WTC11 (cell line): ENCODE results near the gene FOXC2. TPM values are rescaled to one million over a fixed set of nuclear protein-coding genes. Genes with fewer than 3 reads are reported as not detected.

Experiments used
- ATAC-seq: fragments of 200-7000 bp; cut with Tn5 transposase; 2 replicates; pipeline ENCODE4 v1.10.0; 2021; ENCODE audit warnings: mild to moderate bottlenecking, moderate library complexity
- CTCF ChIA-PET: fragments of 300-600 bp; sonication (Branson Sonifier 250); formaldehyde crosslinking; loops from one replicate; lab custom pipeline; 2021; ENCODE audit warnings: antibody characterized with exemption; lab: Charles Lee
- POLR2A ChIA-PET: fragments of 350-600 bp; sonication (Branson Sonifier 250); formaldehyde crosslinking; loops from one replicate; lab custom pipeline; 2021; ENCODE audit warnings: antibody characterized with exemption; lab: Charles Lee
- DNase-seq: peaks from one replicate; pipeline ENCODE4 v3.0.0; 2021; ENCODE audit warnings: low spot score
- H3K27ac Mint-ChIP-seq: 2 replicates; pipeline ENCODE4 v1.8.0; 2021; ENCODE audit warnings: mixed read lengths
- H3K27me3 Mint-ChIP-seq: 2 replicates; pipeline ENCODE4 v1.8.0; 2021; ENCODE audit warnings: low read depth, mild to moderate bottlenecking, moderate library complexity, mixed read lengths
- H3K36me3 Mint-ChIP-seq: 2 replicates; pipeline ENCODE4 v1.8.0; 2021; ENCODE audit warnings: mixed read lengths
- H3K4me1 Mint-ChIP-seq: 2 replicates; pipeline ENCODE4 v1.8.0; 2022; ENCODE audit warnings: mixed read lengths
- H3K4me3 Mint-ChIP-seq: 2 replicates; pipeline ENCODE4 v1.8.0; 2021; ENCODE audit warnings: mild to moderate bottlenecking, moderate library complexity, mixed read lengths
- H3K9me3 Mint-ChIP-seq: 2 replicates; pipeline ENCODE4 v1.8.0; 2021; ENCODE audit warnings: mixed read lengths
- CBFB ChIP-seq: sonication (generic); formaldehyde crosslinking; IDR thresholded peaks from 2 replicates; pipeline ENCODE4 v1.8.1; 2022; ENCODE audit warnings: mild to moderate bottlenecking, low read depth, missing genetic modification reagents
- CREB1 ChIP-seq: sonication (generic); formaldehyde crosslinking; IDR thresholded peaks from 2 replicates; pipeline ENCODE4 v1.8.0; 2023; ENCODE audit warnings: mild to moderate bottlenecking, missing genetic modification reagents
- FOXP4 ChIP-seq: sonication (generic); formaldehyde crosslinking; IDR thresholded peaks from 2 replicates; pipeline ENCODE4 v1.8.0; 2022; ENCODE audit warnings: mild to moderate bottlenecking, missing genetic modification reagents
- GRHL2 ChIP-seq: fragments of 250-450 bp; sonication (Bioruptor Pico); IDR thresholded peaks from 2 replicates; pipeline ENCODE4 v1.8.0; 2022; ENCODE audit warnings: mild to moderate bottlenecking, moderate library complexity; ENCODE audit not compliant: insufficient replicate concordance, severe bottlenecking
- MXD4 ChIP-seq: fragments of 250-450 bp; sonication (Bioruptor Pico); IDR thresholded peaks from 2 replicates; pipeline ENCODE4 v1.8.0; 2021; ENCODE audit warnings: mild to moderate bottlenecking, moderate library complexity, borderline replicate concordance
- MYBL2 ChIP-seq: sonication (generic); formaldehyde crosslinking; IDR thresholded peaks from 2 replicates; pipeline ENCODE4 v1.8.1; 2023; ENCODE audit warnings: mild to moderate bottlenecking, moderate library complexity, missing genetic modification reagents
- SMAD3 ChIP-seq: sonication (generic); formaldehyde crosslinking; IDR thresholded peaks from 2 replicates; pipeline ENCODE4 v1.8.0; 2022; ENCODE audit warnings: missing genetic modification reagents, mild to moderate bottlenecking, borderline replicate concordance
- TCF7 ChIP-seq: sonication (generic); formaldehyde crosslinking; IDR thresholded peaks from 2 replicates; pipeline ENCODE4 v1.8.0; 2022; ENCODE audit warnings: mild to moderate bottlenecking, low read depth, missing genetic modification reagents, moderate library complexity
- TEAD1 ChIP-seq: sonication (generic); formaldehyde crosslinking; IDR thresholded peaks from 2 replicates; pipeline ENCODE4 v1.8.0; 2022; ENCODE audit warnings: mild to moderate bottlenecking, missing genetic modification reagents
- TEAD4 ChIP-seq: sonication (generic); formaldehyde crosslinking; IDR thresholded peaks from 2 replicates; pipeline ENCODE4 v1.8.0; 2022; ENCODE audit warnings: mild to moderate bottlenecking, missing genetic modification reagents
- TP53 ChIP-seq: sonication (generic); formaldehyde crosslinking; IDR thresholded peaks from 2 replicates; pipeline ENCODE4 v1.8.1; 2023; ENCODE audit warnings: mild to moderate bottlenecking, missing genetic modification reagents
- USF2 ChIP-seq: sonication (generic); formaldehyde crosslinking; IDR thresholded peaks from 2 replicates; pipeline ENCODE4 v1.8.1; 2023; ENCODE audit warnings: mild to moderate bottlenecking, missing genetic modification reagents, moderate library complexity
- ZNF219 ChIP-seq: sonication (generic); formaldehyde crosslinking; IDR thresholded peaks from 2 replicates; pipeline ENCODE4 v1.8.0; 2023; ENCODE audit warnings: missing genetic modification reagents, mild to moderate bottlenecking, borderline replicate concordance
- ZNF232 ChIP-seq: sonication (generic); formaldehyde crosslinking; IDR thresholded peaks from 2 replicates; pipeline ENCODE4 v1.8.0; 2022; ENCODE audit warnings: mild to moderate bottlenecking, missing genetic modification reagents
- ZNF396 ChIP-seq: fragments of 250-450 bp; sonication (Bioruptor Pico); IDR thresholded peaks from 2 replicates; pipeline ENCODE4 v1.8.0; 2021; ENCODE audit warnings: mild to moderate bottlenecking, moderate library complexity, borderline replicate concordance
- total RNA-seq: library from RNA; stranded (reverse); gene quantifications from 3 replicates; pipeline ENCODE4 v1.2.3, GENCODE V29; 2021
- TF ChIP-seq, protein P1 (sequence below): fragments of 250-450 bp; sonication (Bioruptor Pico); IDR thresholded peaks from 2 replicates; pipeline ENCODE4 v1.9.0; 2021; ENCODE audit warnings: moderate library complexity, mild to moderate bottlenecking, inconsistent platforms, borderline replicate concordance
- TF ChIP-seq, protein P2 (sequence below): fragments of 250-450 bp; sonication (Bioruptor Pico); conservative IDR thresholded peaks from 2 replicates; pipeline ENCODE4 v1.9.0; 2021; ENCODE audit warnings: mild to moderate bottlenecking
- TF ChIP-seq, protein P3 (sequence below): sonication (generic); formaldehyde crosslinking; IDR thresholded peaks from 2 replicates; pipeline ENCODE4 v1.8.0; 2022; ENCODE audit warnings: missing genetic modification reagents

Gene FOXC2
- total RNA-seq, 1 experiment from 2014 or later, result 0.28 TPM

- TF ChIP-seq, protein P1, sequence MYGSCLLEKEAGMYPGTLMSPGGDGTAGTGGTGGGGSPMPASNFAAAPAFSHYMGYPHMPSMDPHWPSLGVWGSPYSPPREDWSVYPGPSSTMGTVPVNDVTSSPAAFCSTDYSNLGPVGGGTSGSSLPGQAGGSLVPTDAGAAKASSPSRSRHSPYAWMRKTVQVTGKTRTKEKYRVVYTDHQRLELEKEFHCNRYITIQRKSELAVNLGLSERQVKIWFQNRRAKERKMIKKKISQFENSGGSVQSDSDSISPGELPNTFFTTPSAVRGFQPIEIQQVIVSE (CRISPR knock-in tag), result no peak
- no peak for TF ChIP-seq TEAD4 (CRISPR knock-in tag)
- no peak for TF ChIP-seq TCF7 (CRISPR knock-in tag)
- TF ChIP-seq TP53 (CRISPR knock-in tag), result no peak
- no peak for TF ChIP-seq ZNF219 (CRISPR knock-in tag)
- TF ChIP-seq, protein P2, sequence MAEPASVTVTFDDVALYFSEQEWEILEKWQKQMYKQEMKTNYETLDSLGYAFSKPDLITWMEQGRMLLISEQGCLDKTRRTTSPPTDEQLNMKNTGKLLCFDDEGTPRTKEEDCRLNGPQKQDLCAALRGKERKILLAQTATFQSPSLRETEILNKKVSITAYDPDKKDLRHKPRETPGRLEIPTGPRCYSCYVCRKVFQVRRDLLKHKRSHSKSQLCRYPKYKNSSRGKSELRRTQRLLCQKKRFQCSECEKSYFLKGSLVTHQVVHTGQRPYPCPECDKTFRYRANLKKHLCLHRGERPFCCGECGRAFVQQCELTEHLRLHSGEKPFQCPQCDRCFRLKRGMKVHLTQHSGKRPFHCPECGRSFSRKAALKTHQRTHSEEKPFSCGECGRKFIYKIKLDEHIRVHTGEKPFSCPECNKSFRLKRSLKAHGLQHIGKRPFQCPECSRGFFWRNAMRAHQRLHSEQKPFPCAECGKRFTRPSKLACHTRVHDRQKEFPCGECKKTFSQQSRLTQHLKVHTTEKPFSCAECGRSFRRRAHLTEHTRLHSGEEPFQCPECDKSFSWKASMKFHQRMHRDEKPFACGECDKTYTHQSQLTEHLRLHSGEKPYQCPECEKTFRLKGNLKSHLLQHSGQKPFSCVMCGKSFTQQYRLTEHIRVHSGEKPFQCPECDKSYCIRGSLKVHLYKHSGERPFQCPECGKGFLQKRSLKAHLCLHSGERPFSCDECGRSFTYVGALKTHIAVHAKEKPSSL (CRISPR knock-in tag), result no peak
- TF ChIP-seq CREB1, result no peak
- TF ChIP-seq GRHL2 (CRISPR knock-in tag), result no peak
These were observed 6.6 kb downstream of the FOXC2 start (continued) for GRCh38 chr16:86573215-86573614.

- no peaks in the 10 kb centered on the region for H3K9me3 Mint-ChIP-seq
- peaks cover 70% of the 10 kb centered on the region for H3K4me1 Mint-ChIP-seq
- H3K36me3 Mint-ChIP-seq, result no peaks in the 10 kb centered on the region
- ATAC-seq (no peak), DNase-seq (no peak)
- H3K4me3 Mint-ChIP-seq, result peak overlapping the region; percentile 8; the same call in 1 of the 2 replicates
- no peak overlapping the region for H3K27ac Mint-ChIP-seq
- CTCF ChIA-PET, result interaction anchor here (0.9 to 1.8 kb wide), 4 partner anchors 10 to 300 kb away, joined by 3 to 7 read pairs (median 4); no protein-coding TSS in a partner anchor
- peaks cover 100% of the 10 kb centered on the region for H3K27me3 Mint-ChIP-seq
- POLR2A ChIA-PET, result no interaction called here
- TF ChIP-seq CBFB (CRISPR knock-in tag) (no peak), MXD4 (CRISPR knock-in tag) (no peak), USF2 (CRISPR knock-in tag) (no peak), ZNF396 (no peak)
These were observed 7.2 kb downstream of the FOXC2 start for GRCh38 chr16:86573646-86574508.

DNA sequence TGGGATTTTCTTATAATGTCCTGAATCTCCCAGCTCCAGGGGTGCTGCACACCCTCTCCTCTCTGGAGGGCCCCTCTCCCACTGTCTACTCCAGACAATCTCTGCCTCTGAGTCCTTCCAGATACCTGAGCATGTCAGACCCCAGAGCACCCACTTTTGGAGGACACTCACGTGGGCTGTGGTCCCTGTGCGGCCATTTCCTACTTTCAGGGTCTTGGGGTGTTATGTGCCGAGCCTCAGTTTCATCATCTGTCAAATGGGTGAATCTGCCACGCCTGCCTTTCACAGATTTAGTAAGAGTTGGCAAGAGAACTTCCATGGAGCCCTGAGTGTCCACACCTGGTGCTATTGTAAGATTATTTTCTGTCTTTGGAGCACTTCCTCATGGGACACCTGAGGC lies 8.0 kb downstream of the FOXC2 start:
- Mint-ChIP-seq H3K4me3 (no peak overlapping the region), H3K4me1 (peaks cover 69% of the 10 kb centered on the region), H3K36me3 (no peaks in the 10 kb centered on the region), H3K27ac (no peak overlapping the region), H3K27me3 (peaks cover 98% of the 10 kb centered on the region), H3K9me3 (no peaks in the 10 kb centered on the region)
- ATAC-seq (no peak), DNase-seq (no peak)
- ChIA-PET CTCF (interaction anchor here (0.9 to 2.3 kb wide), 5 partner anchors 11 to 488 kb away, joined by 3 to 22 read pairs (median 10); no protein-coding TSS in a partner anchor), POLR2A (no interaction called here)
- no peak for TF ChIP-seq ZNF232 (CRISPR knock-in tag)
- no peak for TF ChIP-seq SMAD3 (CRISPR knock-in tag)
- TF ChIP-seq, protein P1 (CRISPR knock-in tag), result no peak
- TF ChIP-seq, protein P3, sequence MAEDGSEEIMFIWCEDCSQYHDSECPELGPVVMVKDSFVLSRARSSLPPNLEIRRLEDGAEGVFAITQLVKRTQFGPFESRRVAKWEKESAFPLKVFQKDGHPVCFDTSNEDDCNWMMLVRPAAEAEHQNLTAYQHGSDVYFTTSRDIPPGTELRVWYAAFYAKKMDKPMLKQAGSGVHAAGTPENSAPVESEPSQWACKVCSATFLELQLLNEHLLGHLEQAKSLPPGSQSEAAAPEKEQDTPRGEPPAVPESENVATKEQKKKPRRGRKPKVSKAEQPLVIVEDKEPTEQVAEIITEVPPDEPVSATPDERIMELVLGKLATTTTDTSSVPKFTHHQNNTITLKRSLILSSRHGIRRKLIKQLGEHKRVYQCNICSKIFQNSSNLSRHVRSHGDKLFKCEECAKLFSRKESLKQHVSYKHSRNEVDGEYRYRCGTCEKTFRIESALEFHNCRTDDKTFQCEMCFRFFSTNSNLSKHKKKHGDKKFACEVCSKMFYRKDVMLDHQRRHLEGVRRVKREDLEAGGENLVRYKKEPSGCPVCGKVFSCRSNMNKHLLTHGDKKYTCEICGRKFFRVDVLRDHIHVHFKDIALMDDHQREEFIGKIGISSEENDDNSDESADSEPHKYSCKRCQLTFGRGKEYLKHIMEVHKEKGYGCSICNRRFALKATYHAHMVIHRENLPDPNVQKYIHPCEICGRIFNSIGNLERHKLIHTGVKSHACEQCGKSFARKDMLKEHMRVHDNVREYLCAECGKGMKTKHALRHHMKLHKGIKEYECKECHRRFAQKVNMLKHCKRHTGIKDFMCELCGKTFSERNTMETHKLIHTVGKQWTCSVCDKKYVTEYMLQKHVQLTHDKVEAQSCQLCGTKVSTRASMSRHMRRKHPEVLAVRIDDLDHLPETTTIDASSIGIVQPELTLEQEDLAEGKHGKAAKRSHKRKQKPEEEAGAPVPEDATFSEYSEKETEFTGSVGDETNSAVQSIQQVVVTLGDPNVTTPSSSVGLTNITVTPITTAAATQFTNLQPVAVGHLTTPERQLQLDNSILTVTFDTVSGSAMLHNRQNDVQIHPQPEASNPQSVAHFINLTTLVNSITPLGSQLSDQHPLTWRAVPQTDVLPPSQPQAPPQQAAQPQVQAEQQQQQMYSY (CRISPR knock-in tag), result no peak
- no peak for TF ChIP-seq MYBL2 (CRISPR knock-in tag)
- TF ChIP-seq TEAD4 (CRISPR knock-in tag), result no peak
- TF ChIP-seq TEAD1 (CRISPR knock-in tag), result no peak
- TF ChIP-seq FOXP4 (CRISPR knock-in tag), result no peak
